ENCODE measurements around the gene DST.

DST gene

DNA sequence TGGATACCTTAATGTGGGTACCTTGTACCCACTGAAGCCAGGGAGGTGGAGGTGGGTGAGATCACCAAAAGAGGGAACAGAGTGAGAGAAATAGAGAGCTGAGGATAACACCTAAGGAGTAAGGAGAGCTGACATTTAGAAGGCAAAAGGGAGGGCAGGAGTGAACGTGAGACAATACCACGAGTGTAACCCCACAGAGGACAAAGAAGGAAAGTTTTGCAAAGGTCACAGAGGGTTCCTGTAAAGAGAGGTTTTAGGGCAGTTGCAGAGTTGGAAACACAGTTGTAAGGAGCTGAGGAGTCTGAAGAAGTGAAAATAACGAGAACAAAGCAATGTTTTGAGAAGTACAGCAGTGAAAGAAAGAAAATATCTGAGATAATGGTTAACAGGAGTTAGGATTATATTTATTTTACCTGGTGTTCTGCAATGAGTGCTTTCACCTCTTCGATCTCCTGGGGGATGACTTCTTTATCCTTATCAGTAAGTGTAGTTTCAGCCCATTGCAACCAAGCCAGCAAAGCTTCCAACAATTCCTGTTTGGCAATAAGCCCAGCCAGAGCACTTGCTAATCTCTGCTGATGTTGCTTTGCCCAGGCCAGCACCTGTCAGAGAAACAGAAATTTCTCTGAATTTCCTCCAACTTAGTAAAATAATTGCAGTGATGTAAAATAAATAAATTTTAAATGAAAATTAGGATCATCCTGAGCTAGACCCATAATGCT is 166.8 kb downstream of the DST start:
- DNase-seq, result peak; percentile 33

DNA sequence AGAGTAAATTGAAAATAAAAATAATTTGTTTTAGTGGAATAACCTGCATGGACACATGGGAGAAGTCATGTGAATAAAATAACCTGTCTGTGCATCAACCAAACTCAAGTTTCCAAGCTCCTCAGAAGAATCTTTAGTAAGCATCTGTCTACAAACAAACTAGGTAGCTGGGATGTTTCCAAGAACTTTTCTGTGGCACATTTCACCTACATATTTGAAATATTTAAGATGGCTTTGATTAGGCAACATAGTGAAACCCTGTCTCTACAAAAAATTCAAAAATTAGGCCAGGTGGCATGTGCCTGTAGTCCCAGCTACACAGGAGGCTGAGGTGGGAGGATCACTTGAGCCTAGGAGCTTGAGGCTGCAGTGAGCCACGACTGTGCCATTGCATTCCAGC is 168.2 kb downstream of the DST start:
- DNase-seq, result no peak

DNA sequence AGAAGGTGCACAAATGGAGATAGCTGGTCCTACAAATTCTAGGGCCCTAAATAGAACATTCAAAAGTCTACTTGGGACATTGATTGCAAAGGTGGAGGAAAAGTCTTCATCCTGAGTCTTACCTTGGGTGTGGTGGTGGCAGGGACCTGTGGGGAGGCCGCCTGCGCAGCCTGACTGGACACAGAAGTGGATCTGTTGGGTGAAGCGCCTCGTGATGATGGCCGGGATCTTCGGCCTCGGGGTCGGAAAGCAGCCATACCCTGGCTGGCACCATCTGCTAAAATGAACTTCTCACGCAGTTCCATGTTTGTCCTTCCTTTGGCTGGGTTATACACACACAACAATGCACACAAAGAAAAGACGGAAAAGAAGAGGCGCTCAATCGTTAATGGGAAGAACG is 179.2 kb downstream of the DST start:
- no peak for DNase-seq

GRCh38 chr6:56459030-56459805 is 183.5 kb downstream of the DST start:
- DNase-seq, result peak; percentile 14

GRCh38 chr6:56458324-56458884 is 184.3 kb downstream of the DST start:
- DNase-seq, result no peak

- no peak for DNase-seq
Measured at GRCh38 chr6:56456785-56457184, 185.9 kb downstream of the DST start.

DNA sequence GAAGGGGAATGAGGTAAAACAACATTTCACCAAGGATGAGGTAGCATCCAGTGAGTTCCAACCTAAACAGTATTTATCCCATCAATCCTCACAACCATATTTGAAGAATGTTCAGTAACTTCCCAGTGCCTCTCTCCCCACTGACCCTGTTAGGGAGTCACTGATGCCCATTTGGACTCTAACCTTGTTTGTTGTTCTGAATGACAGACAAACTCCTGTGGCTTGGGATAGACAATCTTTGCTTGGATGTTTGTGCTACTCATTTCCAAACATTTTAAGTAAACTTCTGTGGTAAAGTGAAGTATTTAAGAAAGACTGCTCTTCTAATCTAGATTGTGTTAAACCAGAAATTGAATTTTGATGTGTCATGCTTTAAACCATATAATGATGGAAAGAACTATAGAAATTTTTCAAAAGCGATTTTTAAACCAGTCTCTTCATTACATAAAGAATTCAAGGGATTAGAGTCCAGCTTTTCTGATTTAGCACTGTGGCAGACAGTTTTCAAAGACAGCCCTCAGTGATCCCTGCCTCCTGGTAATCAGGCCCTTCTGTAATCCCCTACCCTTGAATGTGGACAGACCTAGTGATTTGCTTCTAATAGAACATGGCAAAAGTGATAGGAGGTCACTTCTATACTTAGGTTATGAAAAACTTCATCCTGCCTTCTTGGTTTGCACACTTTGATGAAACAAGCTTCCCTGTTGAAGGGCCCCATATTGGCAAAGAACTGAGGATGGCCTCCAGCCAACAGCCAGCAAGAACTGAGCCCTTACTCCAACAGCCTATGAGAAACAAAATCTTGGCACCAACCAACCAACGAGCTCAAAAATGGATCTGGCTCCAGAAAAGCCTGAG is 191.6 kb downstream of the DST start:
- peak; percentile 45 for DNase-seq

DNA sequence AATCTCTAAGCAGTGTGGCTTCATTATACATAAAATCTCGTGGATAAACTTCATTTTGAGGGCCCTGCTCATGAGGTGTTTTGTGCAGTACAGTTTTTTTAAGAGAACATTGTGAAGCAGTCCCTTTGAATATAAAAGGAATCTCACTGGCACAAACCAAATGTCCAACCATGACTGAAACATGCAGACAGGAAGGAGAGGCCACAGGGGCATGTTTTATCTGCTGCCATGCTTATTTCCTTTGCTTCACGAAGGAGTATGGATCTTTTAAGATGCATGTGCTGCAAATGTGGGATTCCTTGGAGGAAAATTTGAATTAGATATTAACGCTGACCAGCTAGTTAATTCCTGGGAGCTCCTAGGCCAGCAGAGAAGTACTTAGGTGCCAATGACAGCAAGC is 192.3 kb downstream of the DST start:
- no peak for DNase-seq

- peak; percentile 10 for DNase-seq
Measured at GRCh38 chr6:56448046-56448445, 194.6 kb downstream of the DST start.

- DNase-seq, result no peak
Measured at GRCh38 chr6:56445818-56446217, 196.9 kb downstream of the DST start.

- no peak for DNase-seq
Measured at GRCh38 chr6:56444855-56445254, 197.8 kb downstream of the DST start.

- no peak for DNase-seq
Measured at GRCh38 chr6:56440551-56440981, 202.1 kb downstream of the DST start.

DNA sequence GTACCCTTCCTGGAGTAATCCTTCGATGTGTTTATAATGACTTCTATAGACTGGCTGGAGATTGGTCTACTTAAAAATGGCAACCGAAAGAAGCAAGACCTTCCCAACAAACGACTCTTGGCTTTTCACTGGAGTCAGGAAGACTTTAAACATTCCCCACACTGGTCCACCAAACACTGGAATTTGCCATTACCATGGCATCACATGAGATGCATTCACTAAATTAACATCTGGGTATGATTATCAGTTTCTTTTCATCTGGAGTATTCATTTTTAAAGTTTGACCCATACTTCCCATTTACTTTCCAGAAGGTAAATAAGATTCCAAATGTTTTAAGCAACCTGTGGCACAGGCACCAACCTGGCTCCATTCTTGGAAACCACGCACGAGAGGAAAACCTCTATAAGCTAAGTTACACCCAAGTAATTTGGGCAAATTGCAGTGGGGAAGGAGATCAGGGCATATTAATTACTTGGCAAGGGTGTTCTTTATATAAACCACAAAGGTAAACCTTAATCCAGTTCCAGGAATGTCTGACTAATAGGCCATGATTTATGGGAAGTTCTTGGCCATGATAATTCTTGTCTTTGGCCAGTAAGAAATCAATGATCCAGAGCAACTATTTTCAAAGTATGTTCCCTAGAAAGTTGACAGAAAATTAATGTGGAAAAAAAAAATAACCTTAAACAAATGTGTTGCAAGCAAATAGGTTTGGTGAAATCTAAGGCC is 205.4 kb downstream of the DST start:
- DNase-seq, result peak; percentile 40

DNA sequence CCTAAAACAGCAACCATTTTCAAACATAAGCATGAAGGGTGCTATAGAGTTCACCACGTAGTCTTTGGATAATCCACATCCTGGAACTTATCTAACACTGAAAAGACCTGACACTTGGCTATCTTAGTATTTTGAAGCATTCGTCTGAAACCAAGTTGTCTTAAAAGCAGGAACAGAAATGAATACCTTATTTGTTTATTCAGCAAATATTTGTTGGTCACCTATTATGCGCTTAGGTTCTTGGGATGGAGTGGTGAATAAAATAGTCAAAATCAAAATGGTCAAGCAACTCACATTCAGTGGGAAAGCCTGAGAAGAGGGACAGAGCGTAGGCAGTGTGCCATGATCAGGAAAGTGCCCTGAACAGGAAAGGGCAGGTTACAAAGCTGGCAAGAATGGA is 206.9 kb downstream of the DST start:
- DNase-seq, result no peak

DNA sequence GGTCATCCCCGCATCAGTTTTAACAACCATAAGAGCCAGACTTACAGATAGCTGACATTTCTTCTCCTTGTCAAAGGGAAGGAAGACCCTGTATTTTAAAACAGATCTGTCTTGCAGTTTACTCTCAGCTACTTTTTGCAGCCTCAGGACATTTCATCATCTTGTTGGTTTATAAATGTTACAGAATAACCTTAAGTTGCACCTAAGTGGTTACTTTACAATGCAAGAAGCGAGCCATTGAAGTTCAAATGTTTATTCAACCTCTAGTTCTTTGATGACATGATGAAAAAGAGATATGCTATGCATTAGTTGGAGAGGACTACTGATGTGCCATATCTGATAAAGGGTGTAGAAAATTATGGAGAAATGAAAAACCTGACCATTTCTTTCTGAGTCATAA is 207.4 kb downstream of the DST start:
- no peak for DNase-seq

DNA sequence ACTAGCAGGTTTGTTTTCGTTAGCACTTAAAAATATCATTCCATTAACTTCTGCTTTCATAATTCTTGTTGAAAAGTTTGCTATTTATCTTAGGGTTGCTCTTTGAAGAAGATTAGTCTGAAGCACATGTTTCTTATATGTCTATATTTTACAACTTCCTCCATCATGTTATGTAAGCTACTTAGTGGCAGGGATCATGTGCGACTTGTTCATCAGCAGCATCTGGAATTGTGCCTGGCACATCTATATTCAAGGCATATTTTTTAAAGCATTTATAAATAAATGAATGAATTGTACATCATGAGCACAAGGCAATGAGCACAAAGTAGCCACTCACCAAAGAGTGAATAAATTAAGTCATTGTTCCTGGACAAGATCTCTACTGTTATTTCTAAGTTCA is 208.1 kb downstream of the DST start:
- DNase-seq, result no peak

- no peak for DNase-seq
Measured at GRCh38 chr6:56433119-56433518, 209.6 kb downstream of the DST start.

GRCh38 chr6:56432194-56432593 is 210.5 kb downstream of the DST start:
- DNase-seq, result no peak

GRCh38 chr6:56430629-56431600 is 211.8 kb downstream of the DST start:
- DNase-seq, result no peak

DNA sequence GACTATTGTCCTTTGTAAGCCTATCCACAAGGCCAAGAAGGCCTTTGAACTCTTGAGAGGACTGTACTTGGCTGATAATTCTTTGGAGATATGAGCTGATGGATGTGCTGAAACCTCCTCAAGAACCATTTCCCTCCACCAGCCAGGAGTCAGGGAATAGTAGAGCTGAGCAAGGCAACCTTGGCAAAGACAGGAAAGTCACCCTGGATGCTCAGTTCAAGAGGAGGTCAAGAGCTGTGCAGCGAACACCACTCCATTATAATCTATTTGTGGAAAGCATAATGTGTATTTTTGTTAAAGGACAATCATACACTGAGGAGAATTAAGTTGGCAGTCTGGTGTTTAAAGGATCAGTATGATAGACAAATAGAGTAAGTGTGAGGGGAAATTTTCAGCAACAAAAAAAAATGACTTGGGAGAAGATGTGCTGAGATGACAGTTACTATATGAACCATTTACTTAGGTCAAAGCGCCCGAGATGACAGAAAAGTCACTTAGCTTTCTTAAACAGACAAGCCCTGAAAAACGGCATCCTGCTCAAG is 218.1 kb downstream of the DST start:
- DNase-seq, result no peak

DNA sequence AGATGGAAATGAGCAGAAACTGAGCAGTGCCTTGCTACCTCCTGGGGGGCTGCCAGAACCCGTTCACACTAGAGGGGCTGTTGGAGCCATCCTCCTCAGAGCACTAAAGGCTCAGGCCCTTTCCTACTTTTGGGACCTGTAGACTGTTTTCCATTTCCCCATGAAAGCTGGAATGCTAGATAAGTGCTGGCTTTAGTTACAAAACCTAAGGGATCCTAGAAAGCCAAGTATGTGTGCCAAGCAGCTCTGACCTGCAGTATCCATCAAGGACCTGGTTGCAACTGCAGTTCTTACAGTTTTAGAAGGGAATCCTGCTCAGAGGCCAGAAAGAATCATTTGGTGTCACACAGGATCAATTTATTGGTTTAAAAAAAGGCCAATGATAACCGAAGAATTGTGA is 218.6 kb downstream of the DST start:
- DNase-seq, result no peak

Data from fibroblast of upper back skin (primary cell).